SK-N-MC (cell line): ENCODE measurements around the gene FASTKD1.

Experiments used
- EZH2 ChIP-seq: fragments of 200-600 bp; sonication (generic); IDR thresholded peaks from one replicate; pipeline ENCODE4 v1.6.1; 2017; ENCODE audit warnings: antibody characterized with exemption
- FOXP2 ChIP-seq: optimal IDR thresholded peaks from 2 replicates; pipeline ENCODE3; 2011; ENCODE audit warnings: mild to moderate bottlenecking, moderate library complexity; ENCODE audit not compliant: insufficient read depth; ENCODE audit errors: extremely low read length, control extremely low read depth
- POLR2AphosphoS5 ChIP-seq: IDR thresholded peaks from 2 replicates; pipeline ENCODE4 v1.6.1; 2012; ENCODE audit warnings: mild to moderate bottlenecking, low read depth, low read length, borderline replicate concordance

DNA sequence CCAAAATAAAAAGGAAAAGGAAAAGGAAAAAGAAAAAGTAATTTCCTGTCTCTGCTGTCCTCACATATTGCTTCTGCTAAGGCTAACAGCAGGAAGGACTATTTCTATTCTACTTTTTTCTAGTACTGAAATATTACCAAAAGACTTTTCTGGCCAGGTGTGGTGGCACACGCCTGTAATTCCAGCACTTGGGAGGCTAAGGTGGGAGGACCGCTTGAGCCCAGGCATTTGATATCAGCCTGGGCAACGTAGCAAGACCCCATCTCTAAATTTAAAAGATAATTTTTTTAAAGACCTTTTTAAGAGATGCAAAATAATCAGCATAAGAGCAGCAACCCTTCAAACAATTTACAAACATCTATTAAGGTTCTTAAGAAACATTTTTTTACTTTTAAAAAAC is 31.2 kb downstream of the FASTKD1 start:
- TF ChIP-seq EZH2: no peak
- TF ChIP-seq POLR2AphosphoS5: no peak
- TF ChIP-seq FOXP2: no peak
